Measurements from ENCODE around the gene CREG2. TPM values are rescaled to one million over a fixed set of nuclear protein-coding genes. Genes with fewer than 3 reads are reported as not detected.

Gene CREG2
- total and polyA plus RNA-seq, 2 experiments from 2014 or later = 1.7 to 2.6 TPM

GRCh38 chr2:101328474-101329007 lies 58.8 kb downstream of the CREG2 start:
- Mint-ChIP-seq H3K27me3 (ENCODE audit: insufficient read depth, low read depth, poor library complexity) (no peaks in the 10 kb centered on the region), H3K4me1 (peaks cover 19% of the 10 kb centered on the region), H3K9me3 (no peaks in the 10 kb centered on the region), H3K36me3 (ENCODE audit: low read depth) (no peaks in the 10 kb centered on the region), H3K4me3 (no peak overlapping the region), H3K27ac (no peak overlapping the region)
- H3F3A ChIP-seq (replicated peaks; ENCODE audit: low read depth) = 0 out of 2 replicates have a peak, but pooled peaks cover 6% of the 10 kb centered on the region
- H3K4me2 ChIP-seq = peak overlapping the region; percentile 66
- H3K4me3 ChIP-seq = no peak overlapping the region
- peaks cover 41% of the 10 kb centered on the region for H3K4me1 ChIP-seq (ENCODE audit: insufficient read depth)
- ATAC-seq (no peak), DNase-seq (ENCODE audit: low spot score) (no peak)
- H3K36me3 ChIP-seq (ENCODE audit: insufficient read depth) = no peaks in the 10 kb centered on the region
- H3K9me2 ChIP-seq (ENCODE audit: insufficient read depth) = peaks cover 14% of the 10 kb centered on the region; the same call in 1 of the 2 replicates
- no peak for TF ChIP-seq POLR2AphosphoS5 (IDR thresholded peaks at IDR 0.05; ENCODE audit: low read depth)
- no peak for TF ChIP-seq JUNB (IDR thresholded peaks at IDR 0.05; ENCODE audit: unreplicated experiment)
- peak overlapping the region; percentile 74 for H2AFZ ChIP-seq
- H3K79me2 ChIP-seq (replicated peaks; ENCODE audit: insufficient read depth) = no peaks in the 10 kb centered on the region
- H3K27ac ChIP-seq (ENCODE audit: low read depth) = peak overlapping the region; percentile 10; the same call in 1 of the 2 replicates
- no peaks in the 10 kb centered on the region for H3K27me3 ChIP-seq (ENCODE audit: insufficient read depth)
- H4K20me1 ChIP-seq (replicated peaks; ENCODE audit: insufficient read depth) = no peaks in the 10 kb centered on the region

GRCh38 chr2:101327863-101328394 lies 59.4 kb downstream of the CREG2 start:
- peaks cover 19% of the 10 kb centered on the region for H3K4me1 Mint-ChIP-seq
- no peak overlapping the region for H3K4me3 Mint-ChIP-seq
- H3K36me3 Mint-ChIP-seq (ENCODE audit: low read depth) = no peaks in the 10 kb centered on the region
- peaks cover 41% of the 10 kb centered on the region for H3K4me1 ChIP-seq (ENCODE audit: insufficient read depth)
- no peak overlapping the region; the same call in 1 of the 2 replicates for H3K4me3 ChIP-seq
- TF ChIP-seq CREB1 (CRISPR knock-in tag; IDR thresholded peaks at IDR 0.05; ENCODE audit: low read depth) (peak; percentile 48), ETS1 (IDR thresholded peaks at IDR 0.05) (no peak), ZNF462 (CRISPR knock-in tag; IDR thresholded peaks at IDR 0.05) (peak; percentile 66)
- H3K9me3 Mint-ChIP-seq = no peaks in the 10 kb centered on the region
- H3K79me2 ChIP-seq (replicated peaks; ENCODE audit: insufficient read depth) = no peaks in the 10 kb centered on the region
- H3F3A ChIP-seq (replicated peaks; ENCODE audit: low read depth) = 0 out of 2 replicates have a peak, but pooled peaks cover 6% of the 10 kb centered on the region
- no peaks in the 10 kb centered on the region for H3K27me3 Mint-ChIP-seq (ENCODE audit: insufficient read depth, low read depth, poor library complexity)
- H3K27ac ChIP-seq (ENCODE audit: low read depth) = peak overlapping the region; percentile 10; the same call in 1 of the 2 replicates
- H3K36me3 ChIP-seq (ENCODE audit: insufficient read depth) = no peaks in the 10 kb centered on the region
- peak overlapping the region; percentile 66 for H3K4me2 ChIP-seq
- no peak for ATAC-seq
- DNase-seq (ENCODE audit: low spot score) = peak; percentile 69
- no peaks in the 10 kb centered on the region for H3K27me3 ChIP-seq (ENCODE audit: insufficient read depth)
- peak overlapping the region; percentile 74 for H2AFZ ChIP-seq
- H4K20me1 ChIP-seq (replicated peaks; ENCODE audit: insufficient read depth) = no peaks in the 10 kb centered on the region
- H3K9me2 ChIP-seq (ENCODE audit: insufficient read depth) = peaks cover 14% of the 10 kb centered on the region; the same call in 1 of the 2 replicates
- no peak overlapping the region for H3K27ac Mint-ChIP-seq

Measured in GM23338 (cell line).